ENCODE measurements around the gene KCNK10.

- TF ChIP-seq MAX (IDR thresholded peaks at IDR 0.05) (no peak), EZH2 (IDR thresholded peaks at IDR 0.05; ENCODE audit: low read depth, low read length, severe bottlenecking) (no peak), EP300 (IDR thresholded peaks at IDR 0.05; ENCODE audit: borderline replicate concordance in 1 of 2, low read depth in 2 of 2, low read length in 2 of 2) (no peak), SIN3A (conservative IDR thresholded peaks at IDR 0.05 in 1 of 2, IDR thresholded peaks at IDR 0.05 in 1 of 2; ENCODE audit: low read depth in 1 of 2, low read length in 2 of 2) (no peak), ATF3 (IDR thresholded peaks at IDR 0.05; ENCODE audit: insufficient read depth, low read depth, low read length) (no peak), BRCA1 (IDR thresholded peaks at IDR 0.05; ENCODE audit: low read depth, low read length) (no peak)
Measured at GRCh38 chr14:88163731-88164255, 159.3 kb downstream of the KCNK10 start.

All from H1 (cell line).